ENCODE measurements around the gene HMGN3. TPM values are rescaled to one million over a fixed set of nuclear protein-coding genes. Genes with fewer than 3 reads are reported as not detected.

Gene HMGN3
- total and polyA plus RNA-seq, 4 donors: 78.4 to 351 (median 188) TPM

GRCh38 chr6:79203753-79204253 is 30.7 kb downstream of the HMGN3 start:
- WGBS, 2 donors: 84 to 90% methylated on average over 3 of the region's 3 CpGs
- H3K9ac ChIP-seq (ENCODE audit: insufficient read depth in 1 of 2, low read length in 2 of 2): no peak overlapping the region
- no peak for DNase-seq
- ATAC-seq (ENCODE audit: insufficient read depth, low FRiP score): no peak
- no peak overlapping the region for H3K4me3 ChIP-seq
- H3K4me1 ChIP-seq (ENCODE audit: control insufficient read depth in 5 of 5, insufficient read depth in 5 of 5, low read length in 5 of 5): peaks cover 0 to 4% (median 0%) of the 10 kb centered on the region in 5 donors
- H3K27ac ChIP-seq (ENCODE audit: low read depth in 1 of 2, low read length in 1 of 2): no peak overlapping the region
- H3K27me3 ChIP-seq (ENCODE audit: control insufficient read depth in 3 of 3, insufficient read depth in 3 of 3, low read length in 2 of 3): no peaks in the 10 kb centered on the region
- no peak for TF ChIP-seq CTCF (IDR thresholded peaks at IDR 0.05; ENCODE audit: control extremely low read depth, extremely low read depth)
- H3K36me3 ChIP-seq (ENCODE audit: control insufficient read depth in 4 of 4, insufficient read depth in 4 of 4, low read length in 4 of 4): peaks cover 4 to 21% (median 13%) of the 10 kb centered on the region in 4 donors
- H3K9me3 ChIP-seq (ENCODE audit: control insufficient read depth in 4 of 4, insufficient read depth in 3 of 4, low read length in 3 of 4): no peaks in the 10 kb centered on the region

- Histone ChIP-seq H3K4me1 (ENCODE audit: control insufficient read depth in 5 of 5, insufficient read depth in 5 of 5, low read length in 5 of 5) (peaks cover 0 to 4% (median 0%) of the 10 kb centered on the region in 5 donors), H3K27ac (ENCODE audit: low read depth in 1 of 2, low read length in 1 of 2) (no peak overlapping the region), H3K9me3 (ENCODE audit: control insufficient read depth in 4 of 4, insufficient read depth in 3 of 4, low read length in 3 of 4) (no peaks in the 10 kb centered on the region), H3K27me3 (ENCODE audit: control insufficient read depth in 3 of 3, insufficient read depth in 3 of 3, low read length in 2 of 3) (no peaks in the 10 kb centered on the region), H3K9ac (ENCODE audit: insufficient read depth in 1 of 2, low read length in 2 of 2) (no peak overlapping the region), H3K36me3 (ENCODE audit: control insufficient read depth in 4 of 4, insufficient read depth in 4 of 4, low read length in 4 of 4) (peaks cover 4 to 17% (median 9%) of the 10 kb centered on the region in 4 donors), H3K4me3 (no peak overlapping the region)
- TF ChIP-seq CTCF (IDR thresholded peaks at IDR 0.05; ENCODE audit: control extremely low read depth, extremely low read depth): no peak
- WGBS, 2 donors: 66 to 75% methylated on average over 1 of the region's 1 CpG
- ATAC-seq (ENCODE audit: insufficient read depth, low FRiP score) (no peak), DNase-seq (no peak)
These were observed 31.9 kb downstream of the HMGN3 start for GRCh38 chr6:79202556-79202955.

- H3K9ac ChIP-seq (ENCODE audit: insufficient read depth in 1 of 2, low read length in 2 of 2): no peak overlapping the region
- peaks cover 4 to 16% (median 9%) of the 10 kb centered on the region in 4 donors for H3K36me3 ChIP-seq (ENCODE audit: control insufficient read depth in 4 of 4, insufficient read depth in 4 of 4, low read length in 4 of 4)
- no peak for ATAC-seq (ENCODE audit: insufficient read depth, low FRiP score)
- H3K9me3 ChIP-seq (ENCODE audit: control insufficient read depth in 4 of 4, insufficient read depth in 3 of 4, low read length in 3 of 4): no peaks in the 10 kb centered on the region
- TF ChIP-seq CTCF (IDR thresholded peaks at IDR 0.05; ENCODE audit: control extremely low read depth, extremely low read depth): no peak
- 72 to 75% methylated on average over 3 of the region's 3 CpGs for WGBS, 2 donors
- no peaks in the 10 kb centered on the region for H3K27me3 ChIP-seq (ENCODE audit: control insufficient read depth in 3 of 3, insufficient read depth in 3 of 3, low read length in 2 of 3)
- no peak for DNase-seq
- no peak overlapping the region for H3K4me3 ChIP-seq
- H3K4me1 ChIP-seq (ENCODE audit: control insufficient read depth in 5 of 5, insufficient read depth in 5 of 5, low read length in 5 of 5): peaks cover 0 to 4% (median 0%) of the 10 kb centered on the region in 5 donors
- no peak overlapping the region for H3K27ac ChIP-seq (ENCODE audit: low read depth in 1 of 2, low read length in 1 of 2)
These were observed 32.5 kb downstream of the HMGN3 start for GRCh38 chr6:79201983-79202382.

GRCh38 chr6:79201143-79201542 is 33.3 kb downstream of the HMGN3 start:
- Histone ChIP-seq H3K4me1 (ENCODE audit: control insufficient read depth in 5 of 5, insufficient read depth in 5 of 5, low read length in 5 of 5) (peaks cover 0 to 4% (median 0%) of the 10 kb centered on the region in 5 donors), H3K4me3 (no peak overlapping the region), H3K27me3 (ENCODE audit: control insufficient read depth in 3 of 3, insufficient read depth in 3 of 3, low read length in 2 of 3) (no peaks in the 10 kb centered on the region), H3K9me3 (ENCODE audit: control insufficient read depth in 4 of 4, insufficient read depth in 3 of 4, low read length in 3 of 4) (no peaks in the 10 kb centered on the region), H3K27ac (ENCODE audit: low read depth in 1 of 2, low read length in 1 of 2) (no peak overlapping the region), H3K9ac (ENCODE audit: insufficient read depth in 1 of 2, low read length in 2 of 2) (no peak overlapping the region), H3K36me3 (ENCODE audit: control insufficient read depth in 4 of 4, insufficient read depth in 4 of 4, low read length in 4 of 4) (peaks cover 2 to 14% (median 4%) of the 10 kb centered on the region in 4 donors)
- WGBS, 2 donors: 97 to 100% methylated on average over 1 of the region's 1 CpG
- DNase-seq (no peak), ATAC-seq (ENCODE audit: insufficient read depth, low FRiP score) (no peak)
- TF ChIP-seq CTCF (IDR thresholded peaks at IDR 0.05; ENCODE audit: control extremely low read depth, extremely low read depth): no peak

Data from lung (tissue), 12 donors.